Measurements from ENCODE around the gene ESX1. TPM values are rescaled to one million over a fixed set of nuclear protein-coding genes. Genes with fewer than 3 reads are reported as not detected.

Gene ESX1
- total RNA-seq, 1 experiment from 2014 or later, result not detected

GRCh38 chrX:104211187-104211586, 43.5 kb downstream of the ESX1 start:
- POLR2A ChIA-PET, result no interaction called here
- Histone ChIP-seq H3K27me3 (replicated peaks; ENCODE audit: control insufficient read depth, insufficient read depth, low read length) (no peaks in the 10 kb centered on the region), H3K4me3 (ENCODE audit: low read depth, low read length) (no peak overlapping the region), H3K9me3 (no peaks in the 10 kb centered on the region), H3K4me1 (no peaks in the 10 kb centered on the region), H3K36me3 (ENCODE audit: control insufficient read depth, insufficient read depth, low read length) (no peaks in the 10 kb centered on the region)
- CTCF ChIA-PET, result no interaction called here
- DNase-seq, result no peak
- no peak overlapping the region for H3K27ac Mint-ChIP-seq (ENCODE audit: unreplicated experiment)
- H3K4me3 Mint-ChIP-seq (ENCODE audit: unreplicated experiment), result no peak overlapping the region
- peaks cover 2% of the 10 kb centered on the region for H3K27me3 Mint-ChIP-seq (ENCODE audit: insufficient read depth, unreplicated experiment)
- H3K4me1 Mint-ChIP-seq (ENCODE audit: low read depth, unreplicated experiment), result no peaks in the 10 kb centered on the region
- intact Hi-C loops (cut with micrococcal nuclease; ENCODE audit: unreplicated experiment), result no loop called here
- H3K36me3 Mint-ChIP-seq (ENCODE audit: insufficient read depth, unreplicated experiment), result no peaks in the 10 kb centered on the region
- no TSS peak for BruUV-seq (replicated peaks)
- TF ChIP-seq CTCF (IDR thresholded peaks at IDR 0.05; ENCODE audit: insufficient read depth in 1 of 2, low read depth in 1 of 2, low read length in 1 of 2, severe bottlenecking in 1 of 2, unreplicated experiment in 1 of 2), result no peak
- no peaks in the 10 kb centered on the region for H3K9me3 Mint-ChIP-seq (ENCODE audit: unreplicated experiment)

- Mint-ChIP-seq H3K36me3 (ENCODE audit: insufficient read depth, unreplicated experiment) (no peaks in the 10 kb centered on the region), H3K27me3 (ENCODE audit: insufficient read depth, unreplicated experiment) (no peaks in the 10 kb centered on the region), H3K4me1 (ENCODE audit: low read depth, unreplicated experiment) (no peaks in the 10 kb centered on the region), H3K4me3 (ENCODE audit: unreplicated experiment) (no peak overlapping the region), H3K27ac (ENCODE audit: unreplicated experiment) (no peak overlapping the region), H3K9me3 (ENCODE audit: unreplicated experiment) (no peaks in the 10 kb centered on the region)
- Histone ChIP-seq H3K4me3 (ENCODE audit: low read depth, low read length) (no peak overlapping the region), H3K36me3 (ENCODE audit: control insufficient read depth, insufficient read depth, low read length) (no peaks in the 10 kb centered on the region), H3K9me3 (no peaks in the 10 kb centered on the region), H3K4me1 (no peaks in the 10 kb centered on the region), H3K27me3 (replicated peaks; ENCODE audit: control insufficient read depth, insufficient read depth, low read length) (no peaks in the 10 kb centered on the region)
- TF ChIP-seq CTCF (IDR thresholded peaks at IDR 0.05; ENCODE audit: insufficient read depth in 1 of 2, low read depth in 1 of 2, low read length in 1 of 2, severe bottlenecking in 1 of 2, unreplicated experiment in 1 of 2), result no peak
- CTCF ChIA-PET, result no interaction called here
- intact Hi-C loops (cut with micrococcal nuclease; ENCODE audit: unreplicated experiment), result no loop called here
- no TSS peak for BruUV-seq (replicated peaks)
- POLR2A ChIA-PET, result no interaction called here
- DNase-seq, result no peak
These were observed 49.2 kb downstream of the ESX1 start for GRCh38 chrX:104205548-104205947.

Other genes with a start within 250 kb of the ESX1 start
- not detected in 2 replicates for gene H2BW1, start 241.2 kb downstream of the ESX1 start, total RNA-seq (2022)
- not detected in 2 replicates for gene H2BW2, start 215.0 kb downstream of the ESX1 start, total RNA-seq (2022)
- gene TMSB15C, start 178.7 kb downstream of the ESX1 start, total RNA-seq (2022), result 3.2 and 3.6 TPM in 2 replicates
- gene ZCCHC18, start 142.4 kb downstream of the ESX1 start, total RNA-seq (2022), result 0.77 and 0.95 TPM in 2 replicates
- gene SLC25A53, start 97.9 kb downstream of the ESX1 start, total RNA-seq (2022), result 3.2 and 4.1 TPM in 2 replicates
- 18.5 and 19.1 TPM in 2 replicates for gene FAM199X, start 88.5 kb downstream of the ESX1 start, total RNA-seq (2022)

Data from Caco-2 (cell line).